Neural cell (in vitro differentiated cells): ENCODE measurements around the gene SFXN1. TPM values are rescaled to one million over a fixed set of nuclear protein-coding genes. Genes with fewer than 3 reads are reported as not detected.

Source experiments
- H2AFZ ChIP-seq: fragments of 200-600, 300-800 bp; sonication (generic), shearing (Covaris generic); 2 replicates; pipeline ENCODE4 v1.6.0; 2014; ENCODE audit warnings: low read depth, mild to moderate bottlenecking, antibody characterized with exemption, low read length, moderate library complexity
- H3F3A ChIP-seq: fragments of 200-600 bp; shearing (Covaris generic); 2 replicates; pipeline ENCODE4 v1.6.1; 2016; ENCODE audit warnings: mild to moderate bottlenecking, moderate library complexity, mixed read lengths, antibody characterized with exemption, low read length; ENCODE audit not compliant: insufficient read depth, poor library complexity, severe bottlenecking
- H3K27ac ChIP-seq: fragments of 200-600, 300-800 bp; sonication (generic), shearing (Covaris generic); 2 replicates; pipeline ENCODE4 v1.5.1; 2014; ENCODE audit warnings: mild to moderate bottlenecking, low read length, moderate library complexity
- H3K27me3 ChIP-seq: fragments of 300-800, 200-600 bp; sonication (generic), shearing (Covaris generic); 2 replicates; pipeline ENCODE4 v1.6.0; 2014; ENCODE audit warnings: mild to moderate bottlenecking, low read depth, low read length, moderate library complexity; ENCODE audit not compliant: insufficient read depth
- H3K36me3 ChIP-seq: fragments of 300-800, 200-600 bp; sonication (generic), shearing (Covaris generic); 2 replicates; pipeline ENCODE4 v1.5.1; 2014; ENCODE audit warnings: mild to moderate bottlenecking, antibody characterized with exemption, low read length, moderate library complexity; ENCODE audit not compliant: insufficient read depth
- H3K4me2 ChIP-seq: fragments of 300-800, 200-600 bp; sonication (generic), shearing (Covaris generic); 2 replicates; pipeline ENCODE4 v1.6.0; 2014; ENCODE audit warnings: mild to moderate bottlenecking, low read length
- H3K4me3 ChIP-seq: fragments of 300-800, 200-600 bp; sonication (generic), shearing (Covaris generic); 2 replicates; pipeline ENCODE4 v1.5.1; 2014; ENCODE audit warnings: mild to moderate bottlenecking, low read length, moderate library complexity
- H3K79me2 ChIP-seq: fragments of 200-600 bp; shearing (Covaris generic); replicated peaks from 2 replicates; pipeline ENCODE4 v1.6.0; 2014; ENCODE audit warnings: mild to moderate bottlenecking, low read length, moderate library complexity; ENCODE audit not compliant: insufficient read depth
- H3K9ac ChIP-seq: fragments of 300-800, 200-600 bp; sonication (generic), shearing (Covaris generic); 2 replicates; pipeline ENCODE4 v1.6.1; 2016; ENCODE audit warnings: mild to moderate bottlenecking, low read length, mixed read lengths
- H3K9me2 ChIP-seq: fragments of 200-600 bp; shearing (Covaris generic); 2 replicates; pipeline ENCODE4 v1.6.1; 2016; ENCODE audit warnings: mild to moderate bottlenecking, low read length, mixed read lengths; ENCODE audit not compliant: insufficient read depth
- H3K9me3 ChIP-seq: fragments of 200-600, 300-800 bp; sonication (generic), shearing (Covaris generic); 2 replicates; pipeline ENCODE4 v1.6.1; 2016; ENCODE audit warnings: mild to moderate bottlenecking, mixed run types, low read length, moderate library complexity, mixed read lengths
- H4K20me1 ChIP-seq: fragments of 200-600 bp; shearing (Covaris generic); 2 replicates; pipeline ENCODE4 v1.6.1; 2016; ENCODE audit warnings: mild to moderate bottlenecking, mixed run types; ENCODE audit not compliant: insufficient read depth
- EZH2 ChIP-seq: fragments of 200-600, 300-800 bp; shearing (Covaris generic), sonication (generic); IDR thresholded peaks from 2 replicates; pipeline ENCODE4 v1.6.1; 2014; ENCODE audit warnings: antibody characterized with exemption, low read length, borderline replicate concordance, mild to moderate bottlenecking; ENCODE audit not compliant: insufficient read depth, poor library complexity, severe bottlenecking
- MXI1 ChIP-seq: fragments of 450-650 bp; conservative IDR thresholded peaks from 2 replicates; pipeline ENCODE4 v1.6.1; 2014; ENCODE audit warnings: antibody characterized with exemption, mild to moderate bottlenecking; ENCODE audit not compliant: poor library complexity, severe bottlenecking
- POLR2AphosphoS5 ChIP-seq: IDR thresholded peaks from 2 replicates; pipeline ENCODE4 v1.6.1; 2012
- RAD21 ChIP-seq: fragments of 450-650 bp; conservative IDR thresholded peaks from 2 replicates; pipeline ENCODE4 v1.6.1; 2014; ENCODE audit warnings: antibody characterized with exemption, mild to moderate bottlenecking, moderate library complexity
- REST ChIP-seq: IDR thresholded peaks from 2 replicates; pipeline ENCODE4 v1.6.1; 2012; ENCODE audit warnings: borderline replicate concordance
- SMC3 ChIP-seq: fragments of 450-650 bp; conservative IDR thresholded peaks from 2 replicates; pipeline ENCODE4 v1.6.1; 2014; ENCODE audit warnings: antibody characterized with exemption, mild to moderate bottlenecking, moderate library complexity; ENCODE audit not compliant: poor library complexity
- polyA plus RNA-seq: library from polyadenylated mRNA; depleted of rRNA; stranded (reverse); fragments of >200 nt; gene quantifications from 2 replicates; pipeline ENCODE4 v1.2.3, GENCODE V29; 2014
- TF ChIP-seq, protein P1 (sequence below): fragments of 450-650 bp; IDR thresholded peaks from 2 replicates; pipeline ENCODE4 v1.5.1; 2014; ENCODE audit warnings: antibody characterized with exemption, mild to moderate bottlenecking, moderate library complexity; ENCODE audit not compliant: poor library complexity, severe bottlenecking

SFXN1 gene
- polyA plus RNA-seq, 1 donor from 2014 or later: 109 TPM

DNA sequence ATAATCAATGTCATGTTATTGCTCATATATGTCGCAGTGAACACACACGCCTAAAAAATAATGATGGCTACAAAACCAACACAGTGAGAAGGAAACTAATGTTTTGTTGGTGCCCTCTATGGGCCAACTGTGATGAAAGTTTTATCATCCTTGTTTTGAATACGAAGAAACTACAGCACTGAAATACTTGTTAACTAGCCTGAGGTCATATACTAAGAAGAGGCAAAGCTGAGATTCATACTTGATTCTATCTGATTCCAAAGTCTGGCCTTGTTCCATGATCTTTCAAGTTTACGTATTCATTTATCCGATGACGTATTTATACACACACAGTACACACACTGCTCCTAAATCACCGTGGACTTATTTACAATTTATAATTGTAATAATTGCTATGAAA is 18.2 kb upstream of the SFXN1 start:
- Histone ChIP-seq H4K20me1 (no peaks in the 10 kb centered on the region), H3K9me2 (no peaks in the 10 kb centered on the region), H3K4me3 (no peak overlapping the region), H3K36me3 (no peaks in the 10 kb centered on the region), H3K27me3 (no peaks in the 10 kb centered on the region), H3K4me2 (no peak overlapping the region), H3K27ac (no peak overlapping the region), H3F3A (no peaks in the 10 kb centered on the region), H3K9ac (no peak overlapping the region), H2AFZ (no peak overlapping the region), H3K9me3 (no peaks in the 10 kb centered on the region), H3K79me2 (no peaks in the 10 kb centered on the region)
- TF ChIP-seq EZH2 (no peak), SMC3 (peak; percentile 71), RAD21 (peak; percentile 68)
- TF ChIP-seq, protein P1, sequence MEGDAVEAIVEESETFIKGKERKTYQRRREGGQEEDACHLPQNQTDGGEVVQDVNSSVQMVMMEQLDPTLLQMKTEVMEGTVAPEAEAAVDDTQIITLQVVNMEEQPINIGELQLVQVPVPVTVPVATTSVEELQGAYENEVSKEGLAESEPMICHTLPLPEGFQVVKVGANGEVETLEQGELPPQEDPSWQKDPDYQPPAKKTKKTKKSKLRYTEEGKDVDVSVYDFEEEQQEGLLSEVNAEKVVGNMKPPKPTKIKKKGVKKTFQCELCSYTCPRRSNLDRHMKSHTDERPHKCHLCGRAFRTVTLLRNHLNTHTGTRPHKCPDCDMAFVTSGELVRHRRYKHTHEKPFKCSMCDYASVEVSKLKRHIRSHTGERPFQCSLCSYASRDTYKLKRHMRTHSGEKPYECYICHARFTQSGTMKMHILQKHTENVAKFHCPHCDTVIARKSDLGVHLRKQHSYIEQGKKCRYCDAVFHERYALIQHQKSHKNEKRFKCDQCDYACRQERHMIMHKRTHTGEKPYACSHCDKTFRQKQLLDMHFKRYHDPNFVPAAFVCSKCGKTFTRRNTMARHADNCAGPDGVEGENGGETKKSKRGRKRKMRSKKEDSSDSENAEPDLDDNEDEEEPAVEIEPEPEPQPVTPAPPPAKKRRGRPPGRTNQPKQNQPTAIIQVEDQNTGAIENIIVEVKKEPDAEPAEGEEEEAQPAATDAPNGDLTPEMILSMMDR: peak; percentile 69

DNA sequence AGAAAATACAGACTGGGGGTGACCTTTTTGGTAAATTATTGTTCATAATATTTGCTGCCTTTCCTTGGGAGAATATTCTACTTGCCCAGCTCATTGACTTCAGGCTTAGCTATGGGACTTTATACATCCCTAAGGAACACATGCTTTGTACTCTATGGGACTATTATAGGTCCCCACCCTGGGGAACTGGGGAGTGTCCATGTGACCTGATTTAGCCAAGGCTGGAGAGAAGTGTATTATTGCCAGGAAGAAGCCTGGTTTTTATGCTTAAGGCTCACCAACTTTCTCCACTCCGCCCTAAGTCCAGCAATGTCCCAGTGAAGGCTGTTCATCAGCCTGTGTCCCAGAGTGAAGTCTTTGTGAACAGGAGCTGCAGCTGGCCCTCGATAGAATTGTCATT is 17.8 kb upstream of the SFXN1 start:
- TF ChIP-seq RAD21 (no peak), POLR2AphosphoS5 (no peak), MXI1 (no peak), REST (no peak)
- TF ChIP-seq, protein P1: no peak
- H3K4me2 ChIP-seq: no peak overlapping the region

More for the DNA sequence above, 17.8 kb upstream of the SFXN1 start:
- Histone ChIP-seq H3K4me3 (no peak overlapping the region), H3K36me3 (no peaks in the 10 kb centered on the region), H3K9me2 (no peaks in the 10 kb centered on the region), H3K9me3 (no peaks in the 10 kb centered on the region), H3F3A (no peaks in the 10 kb centered on the region), H3K9ac (no peak overlapping the region), H2AFZ (no peak overlapping the region), H3K27ac (no peak overlapping the region), H3K27me3 (no peaks in the 10 kb centered on the region), H3K79me2 (no peaks in the 10 kb centered on the region), H4K20me1 (no peaks in the 10 kb centered on the region)
